NCI-H748 (cell line): ENCODE data around the gene SCUBE3.

Experiments
- DNase-seq: peaks from one replicate; lab custom pipeline; 2025; ENCODE audit not compliant: unreplicated experiment; lab: John Stamatoyannopoulos, UW

The SCUBE3 gene

DNA sequence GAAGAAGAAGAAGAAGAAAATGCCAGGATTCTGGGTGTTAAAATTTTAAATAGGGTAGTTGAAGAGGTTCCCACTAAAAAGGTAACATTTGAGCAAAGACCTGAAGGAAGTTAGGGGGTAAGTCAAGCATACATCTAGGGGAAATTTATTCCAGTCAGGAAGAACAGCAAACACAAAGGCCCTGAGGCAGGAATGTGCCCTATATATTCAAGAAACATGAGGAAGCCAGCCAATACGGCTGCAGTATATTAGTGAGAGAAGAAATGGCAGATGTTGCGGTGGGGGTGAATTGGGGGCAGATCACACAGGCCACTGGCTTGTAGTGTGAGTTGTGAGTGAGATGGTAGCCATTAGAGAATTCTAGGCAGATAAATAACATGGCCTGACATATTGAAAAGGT, 51.8 kb downstream of the SCUBE3 start:
- no peak for DNase-seq

GRCh38 chr6:35267446-35267845, 53.7 kb downstream of the SCUBE3 start:
- no peak for DNase-seq

DNA sequence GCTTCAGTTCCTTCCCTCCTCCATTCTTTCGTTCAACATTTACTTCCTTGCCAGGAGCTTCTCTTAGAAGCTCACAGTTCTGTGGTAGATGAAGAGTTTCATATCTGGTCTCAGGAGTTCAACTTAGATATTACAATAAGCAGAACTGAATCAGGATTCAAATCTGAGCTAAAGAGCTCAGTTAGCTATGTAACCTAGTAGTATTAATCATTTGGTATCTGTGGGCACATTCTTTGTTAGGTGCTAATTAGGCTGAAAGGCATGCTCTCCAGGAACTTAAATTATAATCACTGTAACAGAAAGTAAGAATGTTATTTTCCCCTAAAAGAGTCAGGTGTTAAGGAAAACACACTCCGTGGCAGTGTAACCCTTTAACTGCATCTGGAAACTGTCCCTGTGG, 54.1 kb downstream of the SCUBE3 start:
- DNase-seq, result no peak

DNA sequence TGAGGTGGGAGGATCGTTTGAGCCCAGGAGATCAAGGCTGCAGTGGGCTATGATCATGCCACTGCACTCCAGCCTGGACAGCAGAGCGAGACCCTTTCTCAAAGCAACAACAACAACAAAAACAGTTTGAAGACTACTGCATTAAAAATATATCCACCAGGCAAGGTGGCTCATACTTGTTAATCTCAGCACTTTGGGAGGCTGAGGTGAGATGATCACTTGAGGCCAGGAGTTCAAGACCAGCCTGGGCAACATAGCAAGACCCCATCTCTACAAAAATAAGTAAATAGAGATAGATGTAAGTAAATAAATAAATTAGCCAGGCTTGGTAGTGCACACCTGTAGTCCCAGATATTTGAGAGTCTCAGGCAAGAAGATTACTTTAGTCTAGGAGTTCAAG, 58.2 kb downstream of the SCUBE3 start:
- DNase-seq, result no peak

DNA sequence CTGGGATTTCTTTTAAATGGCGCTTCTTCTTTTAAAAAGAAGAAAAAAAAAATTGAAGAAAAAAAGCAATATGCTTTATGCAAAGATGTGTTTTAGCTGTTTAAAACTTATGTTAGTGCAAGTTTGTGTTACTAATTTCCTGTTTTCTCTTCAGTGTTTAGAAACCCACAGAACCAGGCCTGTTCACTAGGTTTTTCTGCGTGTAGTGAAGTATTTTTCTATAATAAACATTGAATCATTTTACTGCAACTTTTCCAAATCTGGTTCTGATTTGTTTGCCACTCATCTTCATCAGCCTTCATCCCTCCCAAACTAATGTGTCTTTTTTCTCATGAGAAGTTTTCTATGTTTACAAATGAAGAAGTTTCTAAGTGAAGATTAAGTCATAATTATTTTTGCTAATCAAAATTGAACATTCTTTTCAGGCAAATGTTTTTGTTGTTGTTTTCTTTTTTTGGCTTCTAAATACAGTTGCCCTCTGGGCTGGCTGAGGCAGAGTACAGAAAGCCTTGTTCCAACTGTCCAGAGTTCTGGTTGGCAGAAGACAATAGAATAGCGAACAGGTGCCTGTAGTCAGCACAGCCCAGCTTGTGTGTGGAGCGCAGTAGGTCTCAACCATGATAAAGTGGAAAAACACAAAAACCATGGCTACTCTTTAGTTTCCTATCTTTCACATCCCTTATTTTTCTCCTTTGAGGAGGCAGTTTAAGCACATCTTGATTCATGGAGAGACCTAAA, 60.2 kb downstream of the SCUBE3 start:
- no peak for DNase-seq

GRCh38 chr6:35275744-35276260, 62.0 kb downstream of the SCUBE3 start:
- DNase-seq, result no peak

DNA sequence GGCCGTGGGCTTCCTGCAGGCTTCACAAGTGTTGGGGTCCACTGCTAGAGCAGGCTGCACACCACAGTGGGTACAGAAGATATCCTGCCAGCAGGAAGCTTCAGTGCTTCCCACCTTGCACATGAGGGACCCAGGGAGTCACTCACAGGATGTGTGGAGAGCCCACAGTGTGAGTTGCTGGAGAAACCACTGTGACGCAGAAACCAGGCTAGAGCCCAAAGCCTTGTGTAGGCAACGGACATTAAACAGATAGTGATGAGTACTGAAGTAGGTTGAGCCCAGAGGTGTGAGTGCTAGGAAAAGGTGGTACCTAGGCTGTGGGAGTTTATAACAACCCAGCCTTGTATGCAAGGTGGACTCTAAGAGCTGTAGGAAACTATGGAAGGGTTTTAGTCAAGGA, 65.0 kb downstream of the SCUBE3 start:
- DNase-seq, result no peak

DNA sequence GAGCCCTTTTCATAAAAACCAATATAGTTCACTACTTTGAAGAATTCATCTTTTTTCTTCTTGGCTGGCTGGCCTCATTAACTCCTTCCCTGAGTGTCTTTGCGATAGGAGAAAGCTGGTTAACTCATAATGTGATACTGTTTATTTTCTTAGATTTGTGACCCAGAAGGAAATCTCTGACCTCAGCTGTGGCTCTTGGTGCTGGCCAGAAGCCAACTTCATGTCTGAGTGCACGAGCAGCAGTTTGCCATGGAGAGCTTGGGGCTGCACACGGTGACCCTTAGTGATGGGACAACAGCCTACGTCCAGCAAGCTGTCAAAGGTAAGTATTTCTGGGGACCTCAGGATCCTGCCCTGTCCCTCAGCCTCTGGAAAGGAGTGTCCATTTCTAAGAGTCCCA, 67.1 kb downstream of the SCUBE3 start:
- DNase-seq, result no peak

DNA sequence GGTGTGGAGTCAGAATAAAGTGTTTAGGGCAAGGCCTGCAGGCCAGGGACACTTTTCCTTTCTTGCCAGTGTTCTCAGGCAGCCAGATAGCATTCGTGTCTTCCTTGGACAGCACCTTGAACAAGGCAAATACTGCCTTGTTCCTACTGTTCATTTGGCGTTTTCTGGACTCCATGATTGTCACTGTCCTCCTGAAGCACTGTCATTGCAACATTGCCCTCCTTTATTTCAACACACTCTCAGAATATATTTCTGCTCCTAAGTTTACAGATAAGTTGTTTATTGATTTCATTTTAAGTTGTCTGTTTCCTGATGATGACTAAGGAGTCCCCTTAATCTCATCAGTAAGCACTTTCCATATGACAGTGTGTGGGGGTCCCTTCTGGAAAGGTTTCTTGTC, 68.7 kb downstream of the SCUBE3 start:
- DNase-seq, result no peak

GRCh38 chr6:35283361-35283760, 69.6 kb downstream of the SCUBE3 start:
- DNase-seq, result no peak

GRCh38 chr6:35287671-35288396, 74.1 kb downstream of the SCUBE3 start:
- DNase-seq, result no peak

DNA sequence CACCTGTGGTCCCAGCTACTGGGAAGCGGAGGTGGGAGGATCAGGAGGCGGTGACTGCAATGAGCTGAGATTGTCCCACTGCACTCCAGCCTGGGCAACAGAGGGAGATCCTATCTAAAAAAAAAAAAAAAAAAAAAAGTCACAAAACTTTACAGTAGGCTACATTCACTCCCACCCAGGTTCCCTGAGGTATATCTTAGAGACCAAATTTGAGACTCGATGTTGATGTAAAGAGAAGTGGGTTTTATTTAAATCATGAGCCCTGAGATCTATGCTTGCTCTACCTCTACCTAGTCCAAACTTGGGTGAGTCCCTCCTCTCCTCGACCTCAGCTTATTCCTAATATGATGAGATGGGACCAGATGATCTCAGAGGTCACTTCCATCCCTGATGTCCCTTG, 75.1 kb downstream of the SCUBE3 start:
- DNase-seq, result no peak

DNA sequence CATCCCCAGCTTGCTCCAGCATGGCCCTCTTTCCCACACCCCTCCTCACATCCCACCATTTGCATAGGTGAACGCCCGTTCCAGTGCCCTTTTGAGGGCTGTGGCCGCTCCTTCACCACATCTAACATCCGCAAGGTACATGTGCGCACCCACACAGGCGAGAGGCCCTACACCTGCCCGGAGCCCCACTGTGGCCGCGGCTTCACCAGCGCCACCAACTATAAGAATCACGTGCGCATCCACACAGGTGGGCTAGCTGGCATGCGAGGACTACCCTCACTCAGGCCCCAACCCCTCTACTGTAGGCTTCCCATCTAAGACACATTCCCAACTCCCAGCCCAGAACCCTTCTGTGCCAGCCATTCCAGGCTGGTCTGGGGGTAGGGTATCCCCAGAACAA, 77.7 kb downstream of the SCUBE3 start:
- DNase-seq, result no peak

DNA sequence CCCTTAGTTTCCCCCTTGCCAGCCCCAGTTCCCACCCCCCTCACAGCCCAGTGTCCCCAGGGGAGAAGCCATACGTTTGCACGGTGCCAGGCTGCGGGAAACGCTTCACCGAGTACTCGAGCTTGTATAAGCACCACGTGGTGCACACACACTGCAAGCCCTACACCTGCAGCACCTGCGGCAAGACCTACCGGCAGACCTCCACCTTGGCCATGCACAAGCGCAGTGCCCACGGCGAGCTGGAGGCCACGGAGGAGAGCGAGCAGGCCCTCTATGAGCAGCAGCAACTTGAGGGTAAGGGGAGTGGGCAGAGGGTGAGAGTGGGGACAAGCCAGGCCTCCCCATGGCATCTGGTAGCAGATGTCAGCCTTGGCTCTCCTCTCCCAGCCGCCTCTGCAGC, 78.7 kb downstream of the SCUBE3 start:
- DNase-seq, result no peak

DNA sequence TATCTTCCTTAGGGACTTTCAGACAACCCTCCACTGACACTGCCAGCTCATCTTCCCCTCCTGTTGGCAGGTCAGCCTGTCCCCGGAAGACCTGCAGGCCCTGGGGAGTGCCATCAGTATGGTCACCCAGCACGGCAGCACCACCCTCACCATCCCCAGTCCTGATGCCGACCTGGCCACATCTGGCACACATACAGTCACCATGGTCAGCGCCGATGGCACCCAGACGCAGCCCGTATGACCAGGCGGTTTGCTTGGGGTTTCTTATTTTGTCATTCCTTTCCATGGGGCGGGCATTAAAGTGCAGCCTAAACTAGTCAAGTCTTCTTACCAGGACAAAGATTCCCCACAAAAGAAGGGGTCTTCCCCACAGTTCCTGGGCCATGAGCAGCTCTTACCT, 79.9 kb downstream of the SCUBE3 start:
- DNase-seq, result no peak

DNA sequence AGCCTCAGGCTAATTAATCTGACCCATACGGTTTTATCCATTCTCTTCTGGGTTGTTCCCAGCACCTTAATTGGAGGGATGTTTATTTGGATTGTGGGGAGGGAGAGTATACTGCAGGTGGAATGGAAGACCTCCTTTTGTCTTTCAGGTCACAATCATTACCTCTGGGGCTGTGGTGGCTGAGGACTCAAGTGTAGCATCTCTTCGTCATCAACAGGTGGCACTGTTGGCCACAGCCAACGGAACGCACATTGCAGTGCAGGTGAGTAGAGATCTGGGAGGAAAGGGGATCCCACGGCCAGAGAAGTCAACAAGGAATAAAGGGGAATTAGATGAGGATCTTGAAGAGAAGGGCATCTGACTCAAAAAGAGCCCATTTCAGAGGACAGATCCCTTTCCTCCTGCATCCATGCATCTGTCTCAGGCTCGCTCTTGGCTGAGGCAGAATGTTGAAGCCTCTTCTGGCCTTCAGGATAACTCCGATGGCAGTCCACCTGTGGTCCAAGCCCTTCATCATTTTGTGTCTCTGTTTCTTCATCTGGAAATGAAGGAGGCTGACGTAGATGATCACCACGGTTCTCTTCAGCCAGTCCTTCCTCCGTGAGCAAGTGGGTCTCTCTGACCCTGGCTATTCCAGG, 80.7 kb downstream of the SCUBE3 start:
- peak; percentile 85 for DNase-seq

- no peak for DNase-seq
These were observed 81.3 kb downstream of the SCUBE3 start for GRCh38 chr6:35295036-35295435.

DNA sequence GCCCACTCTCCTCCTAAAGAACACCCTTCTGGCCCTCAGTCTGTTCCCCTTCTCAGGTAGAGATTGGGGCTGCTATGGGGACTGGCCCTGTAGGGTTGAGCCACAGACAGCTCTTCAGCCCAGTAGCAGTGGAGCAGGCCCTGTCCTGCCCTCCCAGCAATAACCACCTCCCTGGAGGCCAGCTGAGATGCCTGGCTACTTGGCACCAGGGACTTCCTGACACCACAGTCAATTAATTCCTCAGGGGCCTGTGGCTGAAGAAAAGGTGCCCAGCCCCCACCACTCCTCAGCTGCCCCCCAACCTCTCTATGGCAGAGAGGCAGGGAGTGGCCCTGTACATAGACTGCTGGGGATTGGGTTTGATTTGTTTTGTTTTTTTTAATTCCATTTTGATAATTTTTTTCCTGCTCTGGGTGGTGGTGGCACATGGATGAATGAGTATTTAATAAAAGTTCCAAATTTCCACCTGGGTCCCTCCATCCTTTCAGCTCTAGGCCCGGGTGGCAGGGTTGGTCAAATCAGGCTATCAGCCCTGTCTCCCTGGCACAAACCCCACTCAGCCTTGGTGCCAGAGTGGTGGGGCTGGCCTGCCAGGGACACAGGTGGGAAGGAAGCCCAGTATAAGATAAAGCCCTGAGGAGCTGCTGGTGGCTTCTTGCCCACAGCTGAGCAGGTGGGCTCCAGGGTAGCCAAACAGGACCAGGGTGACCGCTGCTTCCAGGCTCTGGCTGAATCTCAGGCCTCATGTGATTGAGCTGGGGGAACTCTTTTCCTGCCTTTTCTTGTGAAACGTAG, 82.0 kb downstream of the SCUBE3 start:
- no peak for DNase-seq

- DNase-seq, result no peak
These were observed 83.3 kb downstream of the SCUBE3 start for GRCh38 chr6:35296931-35297600.

GRCh38 chr6:35297601-35298481, 84.1 kb downstream of the SCUBE3 start, which contains the start of gene DEF6:
Gene DEF6 (plus strand): TSS chr6:35297818. CDS start chr6:35297857, 39 bp downstream.
- DNase-seq, result peak; percentile 57
